Stimulated activated CD4-positive, alpha-beta T cell treated with anti-CD3 and anti-CD28 coated beads, Interleukin-12 subunit alpha, Interleukin-12 subunit beta, amount 100 ng/mL, for 48 hours (primary cell): ENCODE data around the gene MED26.
"Not testable (repeated sequence)": the region's sequence is repeated elsewhere in the genome, so short reads cannot be mapped to it uniquely, and the experiment has no call there.

Experiments used
- DNase-seq, 3 donors: peaks; one replicate each; pipeline ENCODE4 v3.0.0-alpha.2; 2020; ENCODE audit warnings: low read depth in 2 of 3, low spot score in 1 of 3

MED26 gene

DNA sequence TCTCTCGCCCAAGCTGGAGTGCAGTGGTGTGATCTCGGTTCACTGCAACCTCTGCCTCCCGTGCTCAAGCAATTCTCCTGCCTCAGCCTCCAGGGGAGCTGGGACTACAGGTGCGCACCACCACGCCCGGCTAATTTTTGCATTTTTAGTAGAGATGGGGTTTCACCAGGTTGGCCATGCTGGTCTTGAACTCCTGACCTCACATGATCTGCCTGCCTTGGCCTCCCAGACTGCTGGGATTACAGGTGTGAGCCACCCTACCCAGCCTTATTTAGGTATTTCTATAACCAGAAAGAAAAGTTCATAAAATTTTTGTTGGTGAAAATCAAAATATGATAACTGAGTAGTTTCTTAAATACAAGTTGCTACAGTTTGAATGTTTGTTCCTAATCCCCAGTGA lies 84.3 kb downstream of the MED26 start:
- DNase-seq, result not testable (repeated sequence)

DNA sequence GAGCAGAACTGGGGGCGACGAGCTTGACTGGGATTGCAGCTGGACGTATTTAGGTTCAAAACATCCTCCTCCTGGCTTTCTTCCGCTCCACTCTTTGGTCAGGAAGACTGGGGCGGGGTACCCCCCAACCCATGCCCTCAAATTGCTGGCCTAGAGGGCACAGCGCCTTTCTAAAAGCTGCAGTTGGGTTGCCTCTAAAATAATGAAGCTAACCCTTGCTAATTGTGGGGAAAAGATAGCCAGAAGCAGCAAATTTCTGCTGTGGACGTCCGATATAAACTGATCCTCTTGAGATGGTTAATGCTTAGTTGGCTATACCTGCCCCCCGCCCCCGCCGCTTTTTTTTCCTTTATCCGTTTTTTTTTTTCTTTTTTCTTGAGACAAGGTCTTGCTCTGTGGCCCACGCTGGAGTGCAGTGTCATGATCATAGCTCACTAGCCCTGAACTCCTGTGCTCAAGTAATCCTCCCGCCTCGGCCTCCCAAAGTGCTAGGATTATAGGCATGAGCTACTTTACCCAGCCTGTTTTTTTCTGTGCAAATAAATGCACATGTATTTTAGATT lies 85.0 kb downstream of the MED26 start:
- DNase-seq, result no peak

DNA sequence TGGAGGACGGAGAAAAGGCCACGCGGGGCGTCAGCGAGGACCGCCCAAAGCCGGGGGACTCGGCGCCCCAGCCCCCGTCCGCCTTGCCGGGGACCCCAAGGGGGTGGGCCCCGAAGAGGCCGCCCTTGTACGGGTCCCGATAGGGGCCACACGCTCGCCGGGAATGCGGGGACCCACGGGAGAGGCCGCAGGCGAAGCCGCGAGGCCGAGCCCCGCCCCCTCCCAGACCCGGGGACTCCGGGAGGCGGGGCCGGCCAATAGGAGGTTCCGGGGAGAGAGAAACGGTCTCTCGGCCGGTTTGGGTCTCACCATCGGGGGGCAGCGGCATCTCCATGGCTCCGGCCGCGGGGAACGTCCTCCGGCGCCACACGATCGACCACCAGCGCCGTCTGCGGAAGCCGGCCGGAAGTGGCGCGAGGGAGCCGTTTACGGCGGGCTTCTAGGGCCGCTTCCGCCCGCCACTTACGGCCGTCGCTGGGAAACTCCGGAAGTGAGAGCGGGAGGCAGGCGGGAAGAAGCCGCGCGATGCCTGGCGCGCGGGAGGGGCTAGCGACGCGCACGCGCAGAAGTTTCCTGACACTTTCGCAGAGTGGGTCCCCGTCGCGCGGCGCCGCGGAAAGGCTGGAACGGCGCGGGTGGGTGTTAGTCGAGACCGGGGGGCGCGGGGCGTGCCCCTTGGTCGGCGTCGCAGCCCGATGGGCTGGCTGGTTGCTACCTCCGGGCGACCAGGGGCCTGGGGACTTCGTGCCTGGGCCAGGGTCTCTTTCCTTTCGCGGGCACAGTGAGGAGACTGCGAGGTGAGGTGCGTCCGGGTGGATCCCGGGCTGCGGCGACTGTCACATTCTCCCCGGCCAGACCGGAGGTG lies 85.7 kb downstream of the MED26 start, which contains the start of gene CHERP:
CHERP (minus strand) TSS at position 393 of the 865 bp plus-strand sequence; CDS start at position 334, 59 bp downstream.
- DNase-seq, result peak; percentile 88 to 93 (median 88)

DNA sequence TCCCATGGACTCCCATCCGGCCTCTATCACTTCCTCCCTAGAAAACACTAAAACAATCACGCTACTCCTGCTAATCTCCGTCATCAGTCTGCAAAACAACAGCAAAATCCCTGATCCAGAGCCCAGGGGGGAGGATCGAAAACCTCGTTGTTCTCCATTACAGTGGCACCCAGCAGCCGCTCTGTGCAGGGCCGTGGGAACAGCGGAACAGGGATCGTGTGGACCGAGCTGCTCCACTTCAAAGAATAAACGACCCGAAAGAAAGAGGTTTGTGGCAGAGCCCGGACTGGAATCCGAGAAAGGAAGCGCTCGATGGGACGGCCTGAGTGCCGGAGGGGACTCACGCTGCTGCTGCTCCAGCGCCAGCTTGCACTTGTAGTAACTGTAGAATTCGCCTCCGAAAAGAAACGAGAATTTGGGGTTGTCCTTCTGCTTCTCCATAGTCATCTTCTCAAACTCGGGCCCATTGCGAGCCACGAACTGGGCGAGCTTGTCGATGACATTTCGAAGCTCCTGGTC lies 86.4 kb downstream of the MED26 start:
- DNase-seq, result no peak

DNA sequence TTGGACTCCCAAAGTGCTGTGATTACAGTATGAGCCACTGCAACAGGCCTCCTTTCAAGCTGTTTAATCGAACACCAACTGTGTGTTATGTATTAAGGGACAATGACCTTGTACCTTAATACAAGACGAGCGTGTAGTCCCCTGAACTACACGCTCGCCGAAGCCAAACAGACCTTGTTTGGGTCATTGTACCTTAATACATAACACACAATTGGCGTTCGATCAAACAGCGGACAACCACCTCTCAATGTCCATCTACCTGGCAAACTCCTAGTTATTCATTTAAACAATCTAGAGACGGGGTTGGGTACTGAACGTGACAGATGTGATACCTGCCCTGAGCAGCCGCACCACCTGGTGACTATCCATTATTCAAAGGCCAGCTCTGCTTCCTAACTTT lies 87.1 kb downstream of the MED26 start:
- DNase-seq, result no peak

DNA sequence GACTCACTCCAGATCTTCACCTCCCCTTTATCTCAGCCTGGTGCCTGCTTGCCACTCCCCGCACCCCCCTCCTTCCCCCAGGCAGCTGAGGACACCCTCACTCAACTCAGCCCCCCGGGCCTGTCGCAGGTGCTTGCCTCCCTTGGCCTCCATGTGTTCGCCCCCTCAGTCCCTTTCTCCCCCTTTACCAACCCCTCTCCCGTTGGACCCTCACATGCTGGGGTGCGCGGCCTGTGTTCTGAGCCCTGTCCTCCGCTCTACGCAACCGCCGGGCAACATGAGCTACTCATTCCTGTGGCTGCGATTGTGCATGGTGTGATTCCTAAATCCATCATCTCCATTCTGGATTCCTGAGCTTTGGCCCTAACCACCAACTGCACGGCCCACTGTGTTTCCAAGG lies 90.9 kb downstream of the MED26 start:
- DNase-seq, result no peak

DNA sequence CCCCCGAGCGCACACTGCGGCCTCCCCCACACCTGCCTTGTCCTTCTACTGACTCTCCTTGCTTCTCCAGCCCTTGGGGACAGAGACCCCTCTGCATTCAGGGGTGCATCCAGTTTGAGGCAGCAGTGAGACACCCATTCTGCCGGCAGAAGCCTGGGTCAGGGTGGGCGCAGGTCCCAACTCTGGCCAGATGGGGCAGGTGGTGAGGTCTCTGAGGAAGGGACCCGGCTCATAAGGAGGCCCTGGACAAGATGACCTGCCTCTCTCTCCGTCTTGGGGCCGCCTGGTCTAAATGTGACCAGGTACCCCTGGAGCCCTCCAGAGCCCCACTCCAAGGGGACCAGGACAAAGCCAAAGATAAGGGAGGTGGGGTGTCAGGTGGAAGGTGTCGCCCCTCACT lies 91.9 kb downstream of the MED26 start:
- DNase-seq, result no peak

DNA sequence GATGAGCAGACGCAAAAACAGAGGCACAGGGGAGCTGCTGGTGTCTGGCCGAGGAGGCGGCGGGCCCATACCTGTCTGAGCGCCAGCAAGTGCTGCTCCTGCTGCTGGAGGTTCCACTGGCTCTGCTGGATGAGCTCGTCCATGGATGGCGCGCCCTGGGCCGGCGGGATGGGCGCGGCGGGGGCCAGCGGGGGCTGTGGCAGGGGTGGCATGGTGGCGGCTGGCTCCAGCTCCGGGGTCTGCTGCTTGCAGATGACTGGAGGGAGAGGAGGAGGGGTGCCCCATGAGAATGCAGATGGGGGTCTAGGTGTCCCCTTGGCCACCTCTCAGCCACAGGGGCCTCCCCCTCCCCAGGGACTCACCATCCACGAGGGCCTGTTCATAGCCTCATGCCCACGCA lies 92.6 kb downstream of the MED26 start:
- DNase-seq, result no peak

DNA sequence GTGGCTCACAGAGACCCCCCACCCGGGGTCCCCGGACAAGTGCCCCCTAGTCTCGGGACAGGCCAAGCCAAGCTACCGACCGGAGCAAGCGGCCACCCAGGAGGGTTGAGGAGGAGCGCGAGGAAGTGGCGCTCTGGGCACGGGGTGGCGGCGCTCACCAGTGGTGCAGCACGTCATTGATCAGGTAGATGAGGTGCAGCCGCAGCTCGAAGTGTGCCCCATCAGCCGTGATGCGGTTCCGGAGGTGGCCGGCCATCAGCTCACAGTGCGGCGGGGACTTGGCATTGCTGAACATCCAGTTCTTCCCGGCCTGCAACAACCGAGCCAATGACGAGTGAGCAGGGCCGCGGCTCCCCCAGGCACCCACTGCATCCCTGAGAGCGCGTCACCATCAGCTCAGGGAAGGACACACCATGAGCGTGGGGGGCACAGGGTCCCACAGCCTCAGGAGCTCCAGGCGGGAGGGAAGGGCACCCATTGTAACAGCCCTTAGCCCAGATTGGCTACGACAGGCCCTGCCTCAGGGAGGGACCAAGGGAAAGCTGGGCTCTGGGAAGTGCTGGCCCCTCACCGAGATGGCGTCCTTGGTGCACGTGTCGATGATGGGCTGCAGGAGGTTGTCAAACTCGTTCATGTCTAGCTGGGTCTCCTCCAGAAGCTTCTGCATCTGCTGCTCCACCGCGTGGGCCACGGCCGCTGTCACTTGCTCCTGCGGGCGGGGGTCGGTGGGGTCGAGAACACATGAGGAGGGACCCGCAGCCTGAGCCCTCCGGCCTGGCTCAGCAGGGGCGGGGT lies 95.4 kb downstream of the MED26 start:
- DNase-seq, result no peak

DNA sequence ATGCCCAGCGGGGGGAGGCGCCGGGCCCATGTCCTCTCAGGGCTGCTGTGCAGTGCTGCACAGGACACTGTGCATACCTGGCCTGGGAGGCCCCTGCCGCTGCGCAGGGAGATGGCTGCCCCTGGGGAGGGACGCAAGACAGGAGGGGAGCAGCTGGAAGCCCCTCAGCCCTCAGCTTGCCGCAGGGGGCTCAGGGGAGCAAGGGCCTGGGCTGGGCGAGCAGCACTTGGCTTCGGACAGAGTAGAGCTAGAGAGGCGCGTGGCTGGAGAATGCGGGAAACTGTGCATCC lies 96.7 kb downstream of the MED26 start:
- no peak for DNase-seq

DNA sequence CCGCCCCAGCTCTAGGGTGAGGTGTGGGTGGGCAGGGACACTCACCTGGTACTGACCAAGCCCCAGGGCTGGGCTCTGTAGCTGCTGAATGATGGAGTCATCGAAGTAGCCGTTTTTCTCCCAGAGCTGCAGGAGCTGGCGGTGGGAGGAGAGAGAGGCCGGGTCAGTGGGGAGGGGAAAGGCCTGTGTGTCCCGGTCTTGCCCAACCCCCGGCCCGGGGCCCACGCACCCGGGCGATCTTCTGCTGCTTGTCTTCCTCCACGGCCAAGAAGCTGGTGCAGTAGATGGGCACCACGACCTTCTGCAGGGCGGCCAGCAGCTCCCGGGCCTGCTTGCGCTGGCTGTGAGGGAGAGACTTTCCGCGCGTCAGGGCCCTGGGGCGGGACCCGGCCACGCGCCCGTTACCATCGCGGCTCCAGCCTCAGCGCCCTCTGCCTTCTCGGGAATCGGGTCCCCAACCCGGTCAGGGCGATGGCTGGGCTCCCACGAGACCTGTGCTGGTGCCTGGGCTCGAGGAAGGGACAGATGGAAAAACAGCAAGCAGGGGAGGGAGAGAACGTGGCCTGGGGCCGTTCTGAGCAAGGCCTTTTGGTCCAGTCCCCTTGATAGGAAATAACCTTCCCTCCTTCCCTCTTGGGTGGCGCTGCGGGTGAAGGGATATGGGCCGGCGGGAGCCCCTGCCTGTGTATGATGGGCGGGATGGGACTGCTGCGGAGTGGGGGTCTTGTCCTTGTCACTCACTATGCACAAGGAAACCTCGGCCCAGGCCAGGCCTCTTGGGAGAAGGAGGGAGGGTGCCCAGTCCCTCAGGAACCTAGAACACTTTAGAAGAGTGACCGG lies 97.2 kb downstream of the MED26 start:
- DNase-seq, result no peak

DNA sequence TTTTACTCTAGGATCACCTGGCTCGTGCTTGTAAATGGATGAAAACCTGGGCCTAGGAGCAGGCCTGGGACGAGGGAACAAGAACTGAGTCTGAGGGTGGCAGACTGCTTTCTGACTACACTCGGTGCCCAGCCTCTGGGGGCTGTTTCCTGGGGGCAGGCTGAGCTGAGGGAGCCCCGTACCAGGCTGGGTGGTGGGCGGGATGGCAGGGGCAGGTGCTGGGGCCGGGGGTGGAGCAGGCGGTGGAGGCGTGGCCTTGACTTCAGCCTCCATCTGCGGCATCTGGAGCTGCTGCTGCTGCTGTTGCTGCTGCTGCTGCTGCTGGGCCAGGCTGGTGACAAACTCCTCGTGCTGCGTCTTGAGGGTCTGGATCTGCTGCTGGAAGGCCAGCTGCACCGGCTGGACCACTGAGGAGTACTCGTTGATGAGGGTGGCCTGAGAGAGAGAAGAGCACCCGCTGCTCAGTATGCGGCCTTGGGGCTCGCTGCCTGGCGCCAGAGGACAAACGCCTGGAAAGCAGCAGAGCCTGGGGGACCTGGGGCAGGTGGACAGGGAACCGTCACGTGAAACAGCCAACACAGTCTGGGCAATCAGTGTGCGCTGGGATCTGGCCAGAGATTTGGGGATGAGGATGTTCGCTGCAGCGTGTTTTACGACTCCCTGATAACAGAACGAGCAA lies 98.4 kb downstream of the MED26 start:
- no peak for DNase-seq

DNA sequence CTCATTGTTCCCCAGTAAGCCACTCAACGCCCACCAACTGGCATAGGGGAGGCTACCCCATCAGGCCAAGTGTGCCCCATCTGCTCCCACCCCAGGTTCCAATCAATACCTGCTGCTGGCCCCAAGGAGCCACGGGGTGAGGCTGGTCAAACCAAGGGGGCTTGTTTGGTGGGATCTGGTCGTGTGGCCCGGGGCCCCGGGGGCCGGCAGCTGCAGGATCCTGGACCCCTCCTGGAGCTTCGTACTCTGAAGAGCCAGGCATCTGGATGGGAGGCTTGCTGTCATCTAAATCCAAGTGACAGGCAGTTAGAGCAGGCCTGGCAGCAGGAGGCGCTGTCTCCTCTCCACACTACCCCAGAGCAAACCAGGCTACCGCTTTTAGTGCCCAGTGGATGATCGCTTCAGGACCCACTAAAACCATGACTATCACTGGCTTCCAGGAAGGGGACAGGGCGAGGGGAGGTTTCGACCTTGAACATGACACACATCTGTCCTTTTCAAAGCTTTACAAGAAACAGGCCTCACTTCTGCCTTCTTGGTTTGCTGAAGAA lies 100.0 kb downstream of the MED26 start:
- peak; percentile 21 to 28 (median 22) for DNase-seq

DNA sequence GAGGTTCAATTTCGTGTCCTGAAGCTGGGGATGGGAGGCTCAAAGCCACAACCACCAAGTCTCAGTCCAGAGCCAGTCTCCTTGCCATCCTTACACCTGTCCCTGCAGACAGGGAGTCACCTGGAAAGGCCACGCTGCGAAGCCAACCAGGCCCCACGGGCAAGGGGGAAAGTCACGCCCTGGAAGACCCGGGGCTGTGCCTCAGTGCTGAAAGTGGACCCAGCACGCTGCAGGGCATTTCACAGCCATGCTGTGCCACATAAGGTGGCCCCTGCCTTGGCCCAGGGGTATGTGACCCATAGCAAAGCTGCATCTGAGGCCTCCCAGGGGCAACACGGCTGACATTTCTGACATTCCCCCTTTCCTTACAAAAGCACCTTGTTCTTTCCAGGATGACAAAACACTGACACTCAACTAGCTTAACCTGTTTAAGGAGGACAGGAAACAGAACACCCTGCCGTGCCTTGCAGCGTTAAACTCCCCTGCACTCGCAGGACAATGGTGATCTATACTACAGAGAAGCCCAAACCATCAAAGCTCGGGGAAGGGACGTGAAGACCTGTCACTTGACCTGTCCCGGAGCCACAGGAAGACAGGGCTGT lies 100.6 kb downstream of the MED26 start:
- DNase-seq, result no peak

DNA sequence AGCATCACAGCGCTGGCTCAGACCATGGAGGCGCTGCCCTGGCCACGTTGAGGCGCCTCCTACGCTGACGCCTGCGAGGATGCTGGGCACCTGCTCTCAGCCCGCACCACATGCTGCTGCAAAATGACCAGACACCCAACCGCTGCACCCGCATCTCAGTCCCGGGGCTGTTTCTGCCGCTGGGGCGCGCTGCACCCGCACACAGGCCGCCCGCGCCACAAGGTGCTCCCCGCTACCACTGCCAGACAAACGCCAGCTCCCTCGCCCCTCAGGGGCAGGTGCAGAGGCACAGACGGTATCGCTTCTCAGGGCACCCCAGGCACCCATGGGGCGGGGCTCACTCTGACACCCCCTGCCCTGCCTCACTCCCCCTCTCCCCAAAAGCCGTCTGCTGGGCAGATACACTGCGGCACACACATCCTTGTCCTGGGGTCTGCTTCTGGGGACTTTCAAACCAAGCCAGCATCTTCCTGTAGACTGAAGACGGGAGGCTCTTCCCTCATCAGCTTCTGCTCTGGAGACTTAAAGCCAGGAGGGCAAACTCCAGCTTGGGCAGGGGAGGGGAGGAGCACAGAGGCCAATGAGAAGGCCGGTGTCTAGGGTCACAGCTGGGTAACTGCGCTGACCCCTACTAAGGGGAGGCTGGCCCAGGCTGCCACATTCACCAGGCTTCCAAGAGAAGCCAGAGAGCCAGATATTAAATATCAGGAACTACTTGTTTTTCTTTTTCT lies 102.1 kb downstream of the MED26 start:
- DNase-seq, result no peak

DNA sequence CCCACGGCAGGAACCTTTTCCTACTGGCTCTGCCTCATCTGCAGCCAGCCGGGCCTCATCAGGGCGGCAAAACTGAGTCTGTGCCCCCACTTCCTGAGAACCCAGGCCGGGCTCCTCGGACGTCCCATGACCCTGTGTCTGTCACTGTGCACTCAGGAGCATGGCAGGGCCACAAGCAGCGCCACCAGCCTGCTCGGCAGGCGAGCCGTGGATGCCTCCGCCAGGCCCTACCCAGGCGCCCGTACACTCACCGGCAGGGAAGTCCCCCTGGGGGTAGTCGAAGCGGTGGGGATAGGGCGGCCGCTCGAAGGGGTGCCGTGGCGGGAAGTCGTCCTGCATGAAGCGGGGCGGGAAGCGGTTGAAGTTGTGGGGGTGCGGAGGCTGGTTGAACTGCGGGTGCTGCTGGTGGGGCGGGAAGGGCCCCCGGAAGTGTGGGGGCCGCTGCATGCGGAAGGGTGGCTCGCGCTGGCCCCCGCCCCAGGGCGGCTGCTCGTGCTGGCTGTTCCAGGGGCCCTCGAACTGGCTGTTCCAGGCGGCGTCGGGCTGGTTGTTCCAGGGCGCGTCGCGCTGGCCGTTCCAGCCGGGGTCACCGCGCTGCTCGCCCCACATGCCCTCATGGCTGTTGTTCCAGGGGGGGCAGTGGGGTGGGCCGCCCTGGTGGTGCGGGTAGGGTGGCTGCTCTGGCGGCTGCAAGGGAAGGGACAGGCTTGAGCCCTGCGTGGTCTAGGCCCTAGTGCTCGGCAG lies 102.8 kb downstream of the MED26 start:
- no peak for DNase-seq
